HL-60 (cell line): Measurements from ENCODE around the gene ASIC1.

Source experiments
- DNase-seq, 2 experiments: peaks; one replicate each; pipeline ENCODE4 v3.0.0-alpha.2; 2010 to 2020; ENCODE audit warnings: low read depth in 1 of 2, low spot score in 1 of 2
- H3K27ac ChIP-seq: fragments of 250-450 bp; sonication (Bioruptor Pico); replicated peaks from 2 replicates; pipeline ENCODE4 v1.5.1; 2020; ENCODE audit warnings: mild to moderate bottlenecking, moderate library complexity
- H3K27me3 ChIP-seq: fragments of 250-450 bp; sonication (Bioruptor Pico); 2 replicates; pipeline ENCODE4 v1.5.1; 2021; ENCODE audit warnings: mild to moderate bottlenecking, moderate library complexity; ENCODE audit not compliant: insufficient read depth, poor library complexity, severe bottlenecking
- H3K4me3 ChIP-seq: replicated peaks from 2 replicates; pipeline ENCODE4 v1.5.1; 2011; ENCODE audit warnings: mild to moderate bottlenecking, control low read depth, low read length; ENCODE audit not compliant: insufficient read depth
- GABPA ChIP-seq: IDR thresholded peaks from 2 replicates; pipeline ENCODE4 v1.6.1; 2012; ENCODE audit warnings: low read depth
- POLR2AphosphoS5 ChIP-seq: IDR thresholded peaks from 2 replicates; pipeline ENCODE4 v1.6.1; 2012; ENCODE audit warnings: low read depth
- SPI1 ChIP-seq: IDR thresholded peaks from 2 replicates; pipeline ENCODE4 v1.6.1; 2012; ENCODE audit warnings: low read depth, mild to moderate bottlenecking, borderline replicate concordance
- TF ChIP-seq, protein P1 (sequence below): IDR thresholded peaks from one replicate; pipeline ENCODE4 v1.5.1; 2011; ENCODE audit warnings: low read length, control low read depth, inconsistent platforms; ENCODE audit not compliant: insufficient read depth
- TF ChIP-seq, protein P2 (sequence below): IDR thresholded peaks from 2 replicates; pipeline ENCODE4 v1.6.1; 2012; ENCODE audit warnings: low read depth; ENCODE audit not compliant: insufficient replicate concordance

Gene ASIC1

DNA sequence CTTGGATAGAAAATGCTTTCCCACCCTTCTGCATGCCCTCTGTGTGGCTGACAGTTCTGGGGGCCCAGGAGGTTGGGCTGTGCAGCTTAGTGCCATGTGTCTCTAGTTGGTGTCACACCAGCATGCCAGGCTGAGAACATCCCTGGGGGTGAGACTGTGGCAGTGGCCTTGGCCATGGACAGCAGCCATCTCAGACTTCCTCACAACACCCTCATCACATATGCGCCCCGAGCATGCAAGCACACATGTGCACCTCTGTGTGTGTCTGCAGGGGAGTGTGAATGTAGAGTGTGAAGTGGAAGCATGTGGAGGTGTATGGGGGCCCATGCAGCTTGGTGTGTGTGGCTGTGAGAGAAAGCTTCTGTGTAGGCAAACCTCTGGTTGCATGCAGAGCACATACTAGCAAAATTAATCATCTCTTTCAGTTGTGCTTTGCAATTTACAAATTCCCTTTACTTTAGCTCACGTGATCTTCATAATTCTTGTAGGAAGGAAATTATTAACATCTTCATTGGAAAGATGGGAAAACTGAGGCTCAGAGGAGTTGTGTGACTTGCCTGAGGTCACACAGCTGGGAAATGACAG lies 8.4 kb downstream of the ASIC1 start:
- TF ChIP-seq SPI1 (no peak), POLR2AphosphoS5 (no peak), GABPA (no peak)
- TF ChIP-seq, protein P1, sequence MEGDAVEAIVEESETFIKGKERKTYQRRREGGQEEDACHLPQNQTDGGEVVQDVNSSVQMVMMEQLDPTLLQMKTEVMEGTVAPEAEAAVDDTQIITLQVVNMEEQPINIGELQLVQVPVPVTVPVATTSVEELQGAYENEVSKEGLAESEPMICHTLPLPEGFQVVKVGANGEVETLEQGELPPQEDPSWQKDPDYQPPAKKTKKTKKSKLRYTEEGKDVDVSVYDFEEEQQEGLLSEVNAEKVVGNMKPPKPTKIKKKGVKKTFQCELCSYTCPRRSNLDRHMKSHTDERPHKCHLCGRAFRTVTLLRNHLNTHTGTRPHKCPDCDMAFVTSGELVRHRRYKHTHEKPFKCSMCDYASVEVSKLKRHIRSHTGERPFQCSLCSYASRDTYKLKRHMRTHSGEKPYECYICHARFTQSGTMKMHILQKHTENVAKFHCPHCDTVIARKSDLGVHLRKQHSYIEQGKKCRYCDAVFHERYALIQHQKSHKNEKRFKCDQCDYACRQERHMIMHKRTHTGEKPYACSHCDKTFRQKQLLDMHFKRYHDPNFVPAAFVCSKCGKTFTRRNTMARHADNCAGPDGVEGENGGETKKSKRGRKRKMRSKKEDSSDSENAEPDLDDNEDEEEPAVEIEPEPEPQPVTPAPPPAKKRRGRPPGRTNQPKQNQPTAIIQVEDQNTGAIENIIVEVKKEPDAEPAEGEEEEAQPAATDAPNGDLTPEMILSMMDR, result no peak
- TF ChIP-seq, protein P2, sequence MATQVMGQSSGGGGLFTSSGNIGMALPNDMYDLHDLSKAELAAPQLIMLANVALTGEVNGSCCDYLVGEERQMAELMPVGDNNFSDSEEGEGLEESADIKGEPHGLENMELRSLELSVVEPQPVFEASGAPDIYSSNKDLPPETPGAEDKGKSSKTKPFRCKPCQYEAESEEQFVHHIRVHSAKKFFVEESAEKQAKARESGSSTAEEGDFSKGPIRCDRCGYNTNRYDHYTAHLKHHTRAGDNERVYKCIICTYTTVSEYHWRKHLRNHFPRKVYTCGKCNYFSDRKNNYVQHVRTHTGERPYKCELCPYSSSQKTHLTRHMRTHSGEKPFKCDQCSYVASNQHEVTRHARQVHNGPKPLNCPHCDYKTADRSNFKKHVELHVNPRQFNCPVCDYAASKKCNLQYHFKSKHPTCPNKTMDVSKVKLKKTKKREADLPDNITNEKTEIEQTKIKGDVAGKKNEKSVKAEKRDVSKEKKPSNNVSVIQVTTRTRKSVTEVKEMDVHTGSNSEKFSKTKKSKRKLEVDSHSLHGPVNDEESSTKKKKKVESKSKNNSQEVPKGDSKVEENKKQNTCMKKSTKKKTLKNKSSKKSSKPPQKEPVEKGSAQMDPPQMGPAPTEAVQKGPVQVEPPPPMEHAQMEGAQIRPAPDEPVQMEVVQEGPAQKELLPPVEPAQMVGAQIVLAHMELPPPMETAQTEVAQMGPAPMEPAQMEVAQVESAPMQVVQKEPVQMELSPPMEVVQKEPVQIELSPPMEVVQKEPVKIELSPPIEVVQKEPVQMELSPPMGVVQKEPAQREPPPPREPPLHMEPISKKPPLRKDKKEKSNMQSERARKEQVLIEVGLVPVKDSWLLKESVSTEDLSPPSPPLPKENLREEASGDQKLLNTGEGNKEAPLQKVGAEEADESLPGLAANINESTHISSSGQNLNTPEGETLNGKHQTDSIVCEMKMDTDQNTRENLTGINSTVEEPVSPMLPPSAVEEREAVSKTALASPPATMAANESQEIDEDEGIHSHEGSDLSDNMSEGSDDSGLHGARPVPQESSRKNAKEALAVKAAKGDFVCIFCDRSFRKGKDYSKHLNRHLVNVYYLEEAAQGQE, result no peak
- Histone ChIP-seq H3K4me3 (no peak overlapping the region), H3K27ac (no peak overlapping the region), H3K27me3 (no peaks in the 10 kb centered on the region)
- DNase-seq, result no peak

DNA sequence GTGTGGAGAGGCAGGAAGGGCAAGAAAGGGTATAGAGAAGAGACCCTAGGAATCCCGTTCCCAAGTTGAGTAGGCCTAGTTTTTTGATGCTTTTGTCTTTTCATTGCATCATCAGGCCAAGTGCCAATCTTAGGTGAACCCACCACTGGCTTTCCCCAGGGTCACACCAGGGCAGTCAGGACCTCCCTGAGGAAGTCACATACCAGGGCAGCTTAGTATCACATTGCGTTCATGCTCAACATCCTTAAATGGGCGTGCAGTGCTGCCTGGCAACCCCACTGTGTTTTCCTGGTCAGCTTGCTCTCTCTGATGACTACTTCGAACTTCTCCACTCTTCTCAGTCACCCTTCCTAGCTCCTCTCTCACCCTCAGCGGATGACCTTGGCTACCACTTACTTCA lies 9.0 kb downstream of the ASIC1 start:
- H3K4me3 ChIP-seq, result no peak overlapping the region
- no peak for DNase-seq
- TF ChIP-seq, protein P2, result no peak
- TF ChIP-seq GABPA (no peak), POLR2AphosphoS5 (no peak), SPI1 (no peak)
- TF ChIP-seq, protein P1, result no peak
- no peak overlapping the region for H3K27ac ChIP-seq
- no peaks in the 10 kb centered on the region for H3K27me3 ChIP-seq

DNA sequence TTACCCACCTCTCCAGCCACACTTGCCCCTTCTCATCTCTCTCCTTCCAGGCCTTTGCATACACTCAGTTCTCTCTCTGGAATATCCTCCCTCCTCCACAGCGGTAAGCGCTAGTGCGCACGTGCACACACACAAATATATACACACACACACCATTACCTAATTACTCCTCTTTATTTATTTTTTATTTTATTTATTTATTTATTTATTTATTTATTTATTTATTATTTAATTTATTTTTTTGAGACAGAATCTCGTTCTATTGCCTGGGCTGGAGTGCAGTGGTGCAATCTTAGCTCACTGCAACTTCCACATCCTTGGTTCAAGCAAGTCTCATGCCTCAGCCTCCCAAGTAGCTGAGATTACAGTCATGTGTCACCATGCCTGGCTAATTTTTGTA lies 11.7 kb downstream of the ASIC1 start:
- no peak for DNase-seq
- H3K27me3 ChIP-seq, result no peaks in the 10 kb centered on the region
- H3K4me3 ChIP-seq, result no peak overlapping the region
- no peak for TF ChIP-seq SPI1
- TF ChIP-seq, protein P1, result no peak
- TF ChIP-seq GABPA, result no peak
- TF ChIP-seq POLR2AphosphoS5, result no peak
- TF ChIP-seq, protein P2, result no peak
- no peak overlapping the region for H3K27ac ChIP-seq
